ENCODE measurements around the gene NT5C2. TPM values are rescaled to one million over a fixed set of nuclear protein-coding genes. Genes with fewer than 3 reads are reported as not detected.

NT5C2 gene
- total RNA-seq, 1 donor, result 62.2 TPM

DNA sequence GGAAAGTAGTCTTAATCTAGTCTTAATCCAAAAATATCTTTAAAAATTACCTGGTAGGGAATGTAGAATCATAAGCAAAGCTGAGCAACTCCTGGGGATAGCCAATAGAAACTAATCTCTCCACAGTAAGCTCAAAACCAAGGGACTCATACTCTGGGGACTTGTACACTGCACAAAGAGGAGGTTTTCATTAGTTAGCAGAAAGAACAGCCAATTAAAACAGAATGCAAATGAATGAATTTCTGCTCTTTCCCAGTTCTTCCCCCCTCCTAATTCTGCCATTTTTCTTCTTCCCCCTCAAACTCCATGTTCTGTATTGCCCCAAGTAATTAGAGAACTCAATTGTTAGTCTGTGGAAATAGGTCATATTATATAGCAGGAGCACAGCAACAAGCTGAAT, 86.5 kb downstream of the NT5C2 start:
- no peaks in the 10 kb centered on the region for H3K9me3 ChIP-seq (ENCODE audit: low read depth, low read length)
- no peaks in the 10 kb centered on the region for H3K27me3 ChIP-seq (ENCODE audit: insufficient read depth, low read length)
- H3K4me1 ChIP-seq (ENCODE audit: insufficient read depth, low read length), result peaks cover 2% of the 10 kb centered on the region
- no peak overlapping the region for H3K4me3 ChIP-seq (ENCODE audit: low read length)

DNA sequence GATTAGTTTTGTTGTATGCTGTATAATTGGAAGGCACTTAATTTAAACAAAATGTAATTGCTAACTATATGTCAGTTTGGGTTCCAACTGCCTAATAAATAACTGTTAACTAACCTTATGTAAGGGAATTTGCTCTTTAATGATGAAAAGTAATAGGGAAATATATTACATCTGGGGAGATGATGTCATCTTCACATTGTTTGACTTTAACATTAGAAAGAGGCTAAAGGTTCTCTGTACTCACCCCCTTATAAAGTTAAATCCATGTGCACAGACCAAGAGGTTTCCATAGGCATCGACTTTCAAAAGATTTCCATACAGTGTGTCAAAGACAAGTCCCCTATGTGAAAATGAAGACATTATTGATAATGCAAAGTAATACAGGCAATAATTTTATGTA, 87.6 kb downstream of the NT5C2 start:
- Histone ChIP-seq H3K4me1 (ENCODE audit: insufficient read depth, low read length) (no peaks in the 10 kb centered on the region), H3K9me3 (ENCODE audit: low read depth, low read length) (no peaks in the 10 kb centered on the region), H3K4me3 (ENCODE audit: low read length) (no peak overlapping the region), H3K27me3 (ENCODE audit: insufficient read depth, low read length) (no peaks in the 10 kb centered on the region)

DNA sequence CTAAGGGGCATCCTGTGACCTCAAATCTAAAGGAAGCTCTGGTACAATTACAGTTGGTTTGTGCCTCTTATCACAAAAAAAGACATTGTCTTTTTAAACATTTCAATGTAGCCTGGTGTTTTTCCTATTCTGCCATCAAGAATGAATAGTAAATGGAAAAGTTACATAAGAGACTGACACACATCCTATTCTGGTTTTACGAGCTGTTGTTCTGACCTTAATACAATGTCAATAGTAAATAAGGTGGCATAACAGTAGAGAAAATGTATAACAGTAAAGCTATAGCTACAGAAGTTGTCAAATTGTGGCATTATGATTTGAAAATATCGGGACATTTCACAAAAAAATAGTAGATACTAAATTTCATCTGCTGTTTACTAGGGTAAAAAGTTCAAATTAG, 88.4 kb downstream of the NT5C2 start:
- Histone ChIP-seq H3K4me1 (ENCODE audit: insufficient read depth, low read length) (no peaks in the 10 kb centered on the region), H3K4me3 (ENCODE audit: low read length) (no peak overlapping the region), H3K9me3 (ENCODE audit: low read depth, low read length) (no peaks in the 10 kb centered on the region), H3K27me3 (ENCODE audit: insufficient read depth, low read length) (no peaks in the 10 kb centered on the region)

- H3K4me1 ChIP-seq (ENCODE audit: insufficient read depth, low read length), result no peaks in the 10 kb centered on the region
- H3K9me3 ChIP-seq (ENCODE audit: low read depth, low read length), result no peaks in the 10 kb centered on the region
- no peaks in the 10 kb centered on the region for H3K27me3 ChIP-seq (ENCODE audit: insufficient read depth, low read length)
Measured at GRCh38 chr10:103103989-103104388, 89.1 kb downstream of the NT5C2 start.

GRCh38 chr10:103102195-103102594, 90.9 kb downstream of the NT5C2 start:
- no peaks in the 10 kb centered on the region for H3K27me3 ChIP-seq (ENCODE audit: insufficient read depth, low read length)
- H3K4me3 ChIP-seq (ENCODE audit: low read length), result no peak overlapping the region
- no peaks in the 10 kb centered on the region for H3K9me3 ChIP-seq (ENCODE audit: low read depth, low read length)
- H3K4me1 ChIP-seq (ENCODE audit: insufficient read depth, low read length), result no peaks in the 10 kb centered on the region

More at GRCh38 chr10:103103989-103104388, 89.1 kb downstream of the NT5C2 start:
- H3K4me3 ChIP-seq (ENCODE audit: low read length), result no peak overlapping the region

DNA sequence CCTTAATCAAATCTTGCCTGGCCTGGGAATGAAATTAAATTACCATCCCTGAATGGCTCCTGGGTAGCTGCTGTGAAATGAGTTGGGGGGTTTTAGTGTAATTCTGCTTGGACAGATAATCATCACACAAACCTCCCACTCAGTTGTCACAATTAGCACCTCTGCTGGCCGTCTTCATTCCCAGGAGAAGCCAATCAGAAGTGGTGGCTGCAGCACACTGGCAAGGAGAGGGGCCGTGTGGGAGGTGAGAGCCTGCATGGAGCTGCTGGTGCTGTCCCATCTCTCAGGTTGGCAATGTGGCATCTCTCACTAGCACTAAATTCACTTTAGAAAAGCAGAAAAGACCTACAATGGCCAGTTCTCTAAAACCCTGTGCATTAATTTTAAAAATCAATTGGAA, 92.5 kb downstream of the NT5C2 start:
- H3K4me1 ChIP-seq (ENCODE audit: insufficient read depth, low read length), result no peaks in the 10 kb centered on the region

DNA sequence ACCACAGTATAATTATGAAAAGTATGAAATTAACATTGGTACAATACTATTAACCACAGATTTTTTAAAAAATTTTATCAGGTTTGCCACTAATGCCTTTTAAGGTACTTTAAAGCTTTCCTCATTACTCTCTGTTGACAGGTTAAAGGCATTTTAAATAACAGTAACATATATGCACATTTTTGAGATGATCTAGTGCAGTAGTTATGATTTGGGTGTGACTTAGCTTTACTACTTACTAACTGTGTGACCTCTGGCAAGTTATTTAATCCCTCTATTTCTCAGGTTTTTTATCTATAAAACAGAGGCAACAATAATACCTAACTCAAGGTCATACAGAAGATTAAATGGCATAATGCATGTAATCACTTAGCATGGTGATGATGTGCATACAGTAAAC, 94.8 kb downstream of the NT5C2 start:
- H3K4me1 ChIP-seq (ENCODE audit: insufficient read depth, low read length), result no peaks in the 10 kb centered on the region
- no peaks in the 10 kb centered on the region for H3K27me3 ChIP-seq (ENCODE audit: insufficient read depth, low read length)
- no peak overlapping the region for H3K4me3 ChIP-seq (ENCODE audit: low read length)
- H3K9me3 ChIP-seq (ENCODE audit: low read depth, low read length), result no peaks in the 10 kb centered on the region

More for the DNA sequence above, 92.5 kb downstream of the NT5C2 start:
- no peaks in the 10 kb centered on the region for H3K9me3 ChIP-seq (ENCODE audit: low read depth, low read length)
- no peak overlapping the region for H3K4me3 ChIP-seq (ENCODE audit: low read length)
- H3K27me3 ChIP-seq (ENCODE audit: insufficient read depth, low read length), result no peaks in the 10 kb centered on the region

GRCh38 chr10:103096130-103096529, 96.9 kb downstream of the NT5C2 start:
- Histone ChIP-seq H3K9me3 (ENCODE audit: low read depth, low read length) (no peaks in the 10 kb centered on the region), H3K4me3 (ENCODE audit: low read length) (no peak overlapping the region), H3K4me1 (ENCODE audit: insufficient read depth, low read length) (no peaks in the 10 kb centered on the region), H3K27me3 (ENCODE audit: insufficient read depth, low read length) (no peaks in the 10 kb centered on the region)

DNA sequence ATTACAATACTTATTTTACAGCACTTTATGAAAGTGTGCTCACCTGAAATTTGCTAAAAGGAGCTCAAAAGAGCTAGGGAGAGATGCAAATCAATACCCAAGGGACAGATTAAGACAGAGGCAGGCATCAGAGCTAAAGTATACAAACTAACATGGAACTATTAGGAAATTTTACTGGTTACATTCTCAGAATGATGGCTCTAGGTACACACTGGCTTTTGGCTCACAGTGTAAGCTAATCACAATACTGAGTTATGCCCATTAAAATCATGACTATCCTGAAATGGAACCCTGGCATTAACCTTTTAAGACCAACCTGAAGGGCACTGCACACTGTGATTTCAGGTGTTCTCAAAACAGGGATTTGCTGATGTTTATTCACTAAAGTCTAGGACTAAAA, 98.1 kb downstream of the NT5C2 start:
- no peaks in the 10 kb centered on the region for H3K27me3 ChIP-seq (ENCODE audit: insufficient read depth, low read length)
- no peaks in the 10 kb centered on the region for H3K4me1 ChIP-seq (ENCODE audit: insufficient read depth, low read length)
- no peaks in the 10 kb centered on the region for H3K9me3 ChIP-seq (ENCODE audit: low read depth, low read length)
- no peak overlapping the region for H3K4me3 ChIP-seq (ENCODE audit: low read length)

- Histone ChIP-seq H3K27me3 (ENCODE audit: insufficient read depth, low read length) (no peaks in the 10 kb centered on the region), H3K4me3 (ENCODE audit: low read length) (no peak overlapping the region), H3K4me1 (ENCODE audit: insufficient read depth, low read length) (no peaks in the 10 kb centered on the region), H3K9me3 (ENCODE audit: low read depth, low read length) (no peaks in the 10 kb centered on the region)
Measured at GRCh38 chr10:103090911-103091310, 102.2 kb downstream of the NT5C2 start.

GRCh38 chr10:103089493-103089892, 103.6 kb downstream of the NT5C2 start:
- Histone ChIP-seq H3K9me3 (ENCODE audit: low read depth, low read length) (no peaks in the 10 kb centered on the region), H3K27me3 (ENCODE audit: insufficient read depth, low read length) (no peaks in the 10 kb centered on the region), H3K4me1 (ENCODE audit: insufficient read depth, low read length) (no peaks in the 10 kb centered on the region), H3K4me3 (ENCODE audit: low read length) (no peak overlapping the region)

DNA sequence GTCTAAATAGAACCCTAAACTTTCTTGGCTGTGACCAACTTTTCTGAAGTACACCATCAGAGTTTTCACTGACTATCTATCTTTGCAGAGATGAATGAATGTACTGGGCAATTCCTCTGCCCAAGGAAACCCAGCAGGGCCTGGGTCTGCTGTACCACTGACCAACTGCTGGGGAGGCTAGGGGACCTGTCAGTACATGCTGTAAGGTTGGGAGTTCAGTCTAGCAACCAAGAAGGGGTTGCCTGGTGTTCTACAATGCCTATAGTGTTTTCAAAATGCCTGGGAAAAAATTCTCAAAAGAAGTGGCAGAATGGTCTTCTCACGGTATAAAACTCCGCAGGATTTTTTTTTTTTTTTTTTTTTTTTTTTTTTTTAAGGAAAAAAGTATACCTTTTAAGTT, 106.3 kb downstream of the NT5C2 start:
- Histone ChIP-seq H3K4me3 (ENCODE audit: low read length) (no peak overlapping the region), H3K4me1 (ENCODE audit: insufficient read depth, low read length) (no peaks in the 10 kb centered on the region), H3K9me3 (ENCODE audit: low read depth, low read length) (no peaks in the 10 kb centered on the region), H3K27me3 (ENCODE audit: insufficient read depth, low read length) (no peaks in the 10 kb centered on the region)

DNA sequence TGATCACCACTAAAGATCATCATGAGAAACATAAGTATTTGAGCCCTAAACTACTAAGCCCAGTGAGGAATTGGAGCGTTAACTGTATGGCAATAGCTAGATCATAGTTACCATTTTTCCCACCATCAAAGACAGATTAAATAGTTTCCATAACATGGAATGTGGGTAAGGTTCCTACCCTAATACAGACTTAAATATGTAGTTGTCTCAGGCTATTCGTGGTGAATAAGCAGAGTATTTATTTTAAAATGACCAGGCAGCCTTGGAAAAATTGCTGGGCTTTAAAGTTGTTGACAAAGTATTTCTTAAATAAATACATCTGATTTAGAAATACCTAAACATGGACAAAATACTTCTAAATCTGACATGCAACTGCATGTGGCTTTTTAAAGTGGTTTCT, 106.8 kb downstream of the NT5C2 start:
- no peaks in the 10 kb centered on the region for H3K27me3 ChIP-seq (ENCODE audit: insufficient read depth, low read length)
- no peak overlapping the region for H3K4me3 ChIP-seq (ENCODE audit: low read length)
- H3K4me1 ChIP-seq (ENCODE audit: insufficient read depth, low read length), result no peaks in the 10 kb centered on the region
- no peaks in the 10 kb centered on the region for H3K9me3 ChIP-seq (ENCODE audit: low read depth, low read length)

DNA sequence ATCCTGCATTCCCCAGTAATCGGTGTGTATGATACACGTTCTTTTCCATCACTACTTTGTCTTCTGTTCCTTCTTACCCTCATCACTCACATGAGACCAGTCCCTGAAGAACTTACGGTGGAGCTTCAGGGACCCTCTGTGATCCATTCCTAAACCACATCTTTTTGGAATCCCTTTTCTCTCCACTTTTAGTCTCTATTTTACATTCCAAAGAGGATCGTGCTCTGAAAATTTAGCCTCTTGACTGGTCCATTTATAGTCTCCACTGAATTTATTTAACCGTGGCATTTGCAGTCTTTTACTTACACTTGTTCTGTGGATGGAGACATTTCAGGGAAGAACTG, 109.1 kb downstream of the NT5C2 start:
- Histone ChIP-seq H3K9me3 (ENCODE audit: low read depth, low read length) (no peaks in the 10 kb centered on the region), H3K27me3 (ENCODE audit: insufficient read depth, low read length) (no peaks in the 10 kb centered on the region), H3K4me3 (ENCODE audit: low read length) (no peak overlapping the region), H3K4me1 (ENCODE audit: insufficient read depth, low read length) (no peaks in the 10 kb centered on the region)

DNA sequence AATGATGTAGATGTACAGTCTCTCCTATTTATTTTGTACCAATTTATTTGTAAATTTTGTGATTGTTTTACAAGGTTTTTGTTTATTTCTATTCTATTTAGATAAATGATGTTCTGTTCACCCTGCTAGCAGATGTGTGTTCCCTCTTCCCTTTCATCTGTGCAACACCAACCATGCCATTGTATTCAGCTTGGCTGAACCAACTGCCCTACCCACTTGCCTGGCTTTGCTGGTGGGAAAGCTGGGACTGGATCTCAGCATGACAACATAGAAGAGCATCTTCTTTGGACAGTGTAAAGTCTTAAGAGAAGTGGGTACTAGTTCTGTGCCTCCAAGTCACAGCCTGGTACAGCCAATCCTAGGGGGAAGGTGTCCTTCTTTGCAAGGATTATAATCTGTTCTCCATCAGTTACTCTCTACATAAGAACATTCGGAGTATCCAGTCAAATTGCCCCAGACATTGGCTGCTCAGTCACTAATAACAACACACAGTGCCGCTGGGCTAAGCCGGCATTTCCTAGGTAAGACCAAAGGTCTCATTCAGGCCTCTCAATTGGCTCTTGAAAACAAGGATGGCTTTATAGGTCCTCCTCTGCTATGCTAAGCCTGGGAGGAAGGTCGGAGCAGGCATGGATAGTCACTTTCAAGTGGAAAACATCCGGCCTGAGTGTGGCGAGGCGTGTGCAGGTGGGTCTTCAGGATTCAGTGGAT, 109.7 kb downstream of the NT5C2 start:
- no peaks in the 10 kb centered on the region for H3K4me1 ChIP-seq (ENCODE audit: insufficient read depth, low read length)
- H3K9me3 ChIP-seq (ENCODE audit: low read depth, low read length), result no peaks in the 10 kb centered on the region
- no peak overlapping the region for H3K4me3 ChIP-seq (ENCODE audit: low read length)
- H3K27me3 ChIP-seq (ENCODE audit: insufficient read depth, low read length), result no peaks in the 10 kb centered on the region

DNA sequence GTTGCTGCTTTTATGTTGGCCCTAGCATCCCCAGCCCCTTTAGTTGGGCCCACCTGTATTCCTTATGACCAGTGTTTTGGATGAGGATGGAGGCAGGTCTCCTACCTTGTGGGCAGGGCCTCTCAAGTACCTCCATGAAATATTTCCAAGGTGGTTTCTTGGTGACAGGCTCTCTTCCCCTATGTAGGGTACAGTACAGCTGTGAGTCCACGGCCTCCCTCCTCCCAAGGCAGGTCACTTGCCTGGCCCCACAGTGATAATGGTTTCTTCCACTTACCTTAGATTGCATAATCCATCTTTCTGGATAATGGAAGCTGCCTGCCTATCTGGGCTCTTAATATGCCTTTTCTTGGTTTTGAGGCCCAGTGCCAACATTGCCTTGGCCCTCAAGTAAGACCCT, 110.4 kb downstream of the NT5C2 start:
- no peaks in the 10 kb centered on the region for H3K27me3 ChIP-seq (ENCODE audit: insufficient read depth, low read length)
- H3K4me3 ChIP-seq (ENCODE audit: low read length), result no peak overlapping the region
- no peaks in the 10 kb centered on the region for H3K4me1 ChIP-seq (ENCODE audit: insufficient read depth, low read length)
- no peaks in the 10 kb centered on the region for H3K9me3 ChIP-seq (ENCODE audit: low read depth, low read length)
